CD14-positive monocyte (primary cell): ENCODE results near the gene CHMP4B. TPM values are rescaled to one million over a fixed set of nuclear protein-coding genes. Genes with fewer than 3 reads are reported as not detected.

ENCODE experiments used
- DNase-seq, 3 donors: peaks; one replicate each; pipeline ENCODE4 v3.0.0-alpha.2; 2011 to 2022
- H2AFZ ChIP-seq: 2 replicates; pipeline ENCODE4 v1.6.0; 2012; ENCODE audit warnings: mild to moderate bottlenecking, low read depth, low read length, inconsistent platforms; ENCODE audit not compliant: insufficient read depth, poor library complexity, severe bottlenecking
- H3K27ac ChIP-seq, 2 donors: 1 replicate in 1 of 2; 2 replicates in 1 of 2; pipeline ENCODE4 v1.5.1; 2012 to 2013; ENCODE audit warnings: low read length in 2 of 2, control low read depth in 1 of 2, inconsistent platforms in 1 of 2, low read depth in 1 of 2, mild to moderate bottlenecking in 1 of 2
- H3K27me3 ChIP-seq, 2 donors: one replicate each; pipeline versions ENCODE4 v1.6.0 to v1.6.1; 2011 to 2013; ENCODE audit warnings: low read length in 2 of 2; ENCODE audit not compliant: control insufficient read depth in 2 of 2, insufficient read depth in 2 of 2
- H3K36me3 ChIP-seq, 2 donors: replicated peaks in 1 of 2; 1 replicate in 1 of 2; 2 replicates in 1 of 2; pipeline versions ENCODE4 v1.5.1 to v1.6.1; 2012 to 2013; ENCODE audit warnings: low read length in 2 of 2, control low read depth in 1 of 2, inconsistent platforms in 1 of 2, mild to moderate bottlenecking in 1 of 2; ENCODE audit not compliant: insufficient read depth in 2 of 2, control insufficient read depth in 1 of 2
- H3K4me1 ChIP-seq, 2 donors: 1 replicate in 1 of 2; 2 replicates in 1 of 2; pipeline versions ENCODE4 v1.5.1 to v1.6.1; 2012 to 2013; ENCODE audit warnings: low read length in 2 of 2, control low read depth in 1 of 2, inconsistent platforms in 1 of 2, mild to moderate bottlenecking in 1 of 2, moderate library complexity in 1 of 2; ENCODE audit not compliant: insufficient read depth in 2 of 2, control insufficient read depth in 1 of 2
- H3K4me2 ChIP-seq: replicated peaks from 2 replicates; pipeline ENCODE3; 2012; ENCODE audit warnings: low read length, moderate library complexity, mild to moderate bottlenecking; ENCODE audit not compliant: poor library complexity, severe bottlenecking; ENCODE audit errors: extremely low read depth
- H3K4me3 ChIP-seq, 3 experiments: fragments of 200-600 bp in 1 of 3; sonication (generic) in 1 of 3; replicated peaks in 1 of 3; 1 replicate in 2 of 3; 2 replicates in 1 of 3; pipeline ENCODE4 v1.5.1; 2011 to 2013; ENCODE audit warnings: low read length in 3 of 3, mild to moderate bottlenecking in 3 of 3, control low read depth in 2 of 3, low read depth in 2 of 3, inconsistent platforms in 1 of 3, moderate library complexity in 1 of 3
- H3K79me2 ChIP-seq: 2 replicates; pipeline ENCODE4 v1.6.0; 2012; ENCODE audit warnings: mild to moderate bottlenecking, control low read depth, inconsistent platforms, low read length, moderate library complexity; ENCODE audit not compliant: insufficient read depth
- H3K9ac ChIP-seq: 2 replicates; pipeline ENCODE4 v1.6.0; 2017; ENCODE audit warnings: low read length, mild to moderate bottlenecking; ENCODE audit not compliant: insufficient read depth, poor library complexity, severe bottlenecking
- H3K9me3 ChIP-seq, 2 donors: replicated peaks in 1 of 2; 1 replicate in 1 of 2; 2 replicates in 1 of 2; pipeline versions ENCODE4 v1.5.1 to v1.6.1; 2012 to 2013; ENCODE audit warnings: low read length in 2 of 2, control low read depth in 1 of 2; ENCODE audit not compliant: control insufficient read depth in 1 of 2, insufficient read depth in 1 of 2
- H4K20me1 ChIP-seq: 2 replicates; pipeline ENCODE4 v1.6.0; 2012; ENCODE audit warnings: mild to moderate bottlenecking, low read length, control low read depth, moderate library complexity; ENCODE audit not compliant: insufficient read depth
- H3K27ac Mint-ChIP-seq, 7 donors: one replicate each; pipeline ENCODE4 v1.8.0; 2020; ENCODE audit warnings: mild to moderate bottlenecking in 7 of 7, mixed read lengths in 7 of 7, moderate library complexity in 6 of 7, inconsistent platforms in 2 of 7
- H3K27me3 Mint-ChIP-seq, 3 donors: one replicate each; pipeline ENCODE4 v1.8.0; 2021 to 2022; ENCODE audit warnings: low read depth in 3 of 3, mild to moderate bottlenecking in 3 of 3, mixed read lengths in 3 of 3, moderate library complexity in 3 of 3, inconsistent platforms in 1 of 3
- H3K36me3 Mint-ChIP-seq, 2 donors: one replicate each; pipeline ENCODE4 v1.8.0; 2020; ENCODE audit warnings: mixed read lengths in 2 of 2, inconsistent platforms in 1 of 2, mild to moderate bottlenecking in 1 of 2
- H3K4me1 Mint-ChIP-seq: one replicate; pipeline ENCODE4 v1.8.0; 2020; ENCODE audit warnings: mild to moderate bottlenecking, mixed read lengths
- H3K4me3 Mint-ChIP-seq, 2 donors: one replicate each; pipeline ENCODE4 v1.8.0; 2020; ENCODE audit warnings: mild to moderate bottlenecking in 2 of 2, mixed read lengths in 2 of 2, moderate library complexity in 1 of 2
- H3K9me3 Mint-ChIP-seq, 7 donors: one replicate each; pipeline ENCODE4 v1.8.0; 2020 to 2022; ENCODE audit warnings: mixed read lengths in 7 of 7, mild to moderate bottlenecking in 6 of 7, moderate library complexity in 6 of 7, inconsistent platforms in 2 of 7
- WGBS: methylation state at CpG from one replicate; pipeline ENCODE4 v1.1.5; 2013; ENCODE audit warnings: missing lambda C conversion rate; ENCODE audit not compliant: insufficient coverage; 5-methylcytosine and 5-hydroxymethylcytosine counted together
- intact Hi-C, 2 donors: fragments of 100-400 bp; cut with micrococcal nuclease; formaldehyde crosslinking; loops; one replicate each; pipeline versions ENCODE4 v1.15.0 to v1.15.1; 2023
- polyA plus RNA-seq, 3 donors: library from polyadenylated mRNA; depleted of rRNA in 1 of 3; unstranded in 2 of 3; stranded (reverse) in 1 of 3; fragments of 300-500 nt in 2 of 3; fragments of >200 nt in 1 of 3; fragmentation: Illumina TruSeq in 2 of 3; gene quantifications; 1 replicate in 2 of 3; 2 replicates in 1 of 3; pipeline ENCODE4 v1.2.3, GENCODE V29; 2012 to 2021
- TF ChIP-seq, protein P1 (sequence below): fragments of 200-600 bp; IDR thresholded peaks from one replicate; pipeline ENCODE4 v1.8.0; 2022; ENCODE audit warnings: antibody characterized with exemption, mild to moderate bottlenecking

The CHMP4B gene
- polyA plus RNA-seq, 3 donors = 7.1 to 181 (median 10.0) TPM

DNA sequence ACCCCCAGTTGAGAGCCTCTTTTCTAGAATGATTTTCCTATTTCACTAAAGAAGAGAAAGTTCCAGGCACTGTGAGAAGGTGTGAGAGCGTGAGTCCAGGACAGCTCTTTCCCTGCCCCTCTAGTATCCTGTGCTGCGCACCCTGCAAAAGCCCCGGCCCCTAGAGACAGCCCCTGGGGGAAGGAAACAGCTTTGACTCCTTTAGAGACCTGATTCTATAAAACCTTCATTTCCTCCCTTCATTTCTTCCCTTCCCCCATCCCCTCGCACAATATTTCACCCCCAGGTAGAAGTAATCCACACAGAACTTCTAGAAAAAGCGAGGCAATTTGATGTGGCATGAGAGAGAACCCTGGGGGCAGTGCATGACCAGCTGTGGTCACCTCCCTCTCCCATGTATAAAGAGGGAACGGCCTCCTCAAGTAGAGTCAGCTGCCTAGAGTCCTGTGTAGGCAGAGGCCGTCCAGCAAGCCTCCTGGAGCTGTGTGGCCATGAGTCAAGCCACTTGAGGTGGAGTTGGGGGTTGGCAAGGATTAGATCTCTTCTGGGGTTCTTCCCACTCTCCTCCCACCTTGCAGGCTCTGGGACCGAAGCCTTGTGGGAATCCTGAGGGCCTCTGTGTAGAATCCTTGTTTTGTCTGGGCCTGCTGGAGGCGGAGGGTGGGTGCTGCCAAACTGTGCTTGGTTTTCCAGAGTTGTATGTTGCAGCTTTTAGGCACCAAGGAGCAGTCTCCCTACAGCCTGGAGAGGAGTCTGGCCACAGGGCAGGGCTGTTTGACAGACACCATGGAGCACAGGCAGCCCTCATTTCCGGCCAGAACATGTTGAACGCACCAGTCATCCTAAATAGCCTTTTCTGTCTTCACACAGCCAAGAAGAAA lies 41.7 kb downstream of the CHMP4B start:
- no peaks in the 10 kb centered on the region for H3K9me3 ChIP-seq
- H3K27me3 Mint-ChIP-seq = no peaks in the 10 kb centered on the region
- no peak overlapping the region for H2AFZ ChIP-seq
- no peaks in the 10 kb centered on the region for H3K9me3 Mint-ChIP-seq
- peaks cover 40% of the 10 kb centered on the region for H3K79me2 ChIP-seq
- no peak for DNase-seq
- H3K36me3 ChIP-seq = peaks cover 78 to 97% of the 10 kb centered on the region in 2 donors
- peaks cover 20% of the 10 kb centered on the region for H3K4me1 Mint-ChIP-seq
- H3K27ac Mint-ChIP-seq = peak overlapping the region in 3 of 7 donors; percentile 28 to 52 (median 36)
- peaks cover 5 to 13% of the 10 kb centered on the region in 2 donors for H3K4me1 ChIP-seq
- peaks cover 91 to 94% of the 10 kb centered on the region in 2 donors for H3K36me3 Mint-ChIP-seq
- 97% methylated on average over 5 of the region's 11 CpGs for WGBS
- TF ChIP-seq, protein P1, sequence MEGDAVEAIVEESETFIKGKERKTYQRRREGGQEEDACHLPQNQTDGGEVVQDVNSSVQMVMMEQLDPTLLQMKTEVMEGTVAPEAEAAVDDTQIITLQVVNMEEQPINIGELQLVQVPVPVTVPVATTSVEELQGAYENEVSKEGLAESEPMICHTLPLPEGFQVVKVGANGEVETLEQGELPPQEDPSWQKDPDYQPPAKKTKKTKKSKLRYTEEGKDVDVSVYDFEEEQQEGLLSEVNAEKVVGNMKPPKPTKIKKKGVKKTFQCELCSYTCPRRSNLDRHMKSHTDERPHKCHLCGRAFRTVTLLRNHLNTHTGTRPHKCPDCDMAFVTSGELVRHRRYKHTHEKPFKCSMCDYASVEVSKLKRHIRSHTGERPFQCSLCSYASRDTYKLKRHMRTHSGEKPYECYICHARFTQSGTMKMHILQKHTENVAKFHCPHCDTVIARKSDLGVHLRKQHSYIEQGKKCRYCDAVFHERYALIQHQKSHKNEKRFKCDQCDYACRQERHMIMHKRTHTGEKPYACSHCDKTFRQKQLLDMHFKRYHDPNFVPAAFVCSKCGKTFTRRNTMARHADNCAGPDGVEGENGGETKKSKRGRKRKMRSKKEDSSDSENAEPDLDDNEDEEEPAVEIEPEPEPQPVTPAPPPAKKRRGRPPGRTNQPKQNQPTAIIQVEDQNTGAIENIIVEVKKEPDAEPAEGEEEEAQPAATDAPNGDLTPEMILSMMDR = no peak
- no peak overlapping the region for H3K4me3 ChIP-seq
- H3K4me3 Mint-ChIP-seq = no peak overlapping the region
- no peak overlapping the region for H3K4me2 ChIP-seq
- intact Hi-C loops = no loop called here
- no peak overlapping the region for H3K9ac ChIP-seq
- peaks cover 95% of the 10 kb centered on the region for H4K20me1 ChIP-seq
- peak overlapping the region in 1 of 2 donors; percentile 14 for H3K27ac ChIP-seq
- H3K27me3 ChIP-seq = no peaks in the 10 kb centered on the region

DNA sequence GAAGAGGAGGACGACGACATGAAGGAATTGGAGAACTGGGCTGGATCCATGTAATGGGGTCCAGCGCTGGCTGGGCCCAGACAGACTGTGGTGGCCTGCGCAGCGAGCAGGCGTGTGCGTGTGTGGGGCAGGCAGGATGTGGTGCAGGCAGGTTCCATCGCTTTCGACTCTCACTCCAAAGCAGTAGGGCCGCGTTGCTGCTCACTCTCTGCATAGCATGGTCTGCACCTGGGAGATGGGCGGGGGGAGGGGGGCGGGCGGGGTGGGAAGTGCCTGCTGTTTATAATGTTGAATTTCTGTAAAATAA lies 42.3 kb downstream of the CHMP4B start:
- Mint-ChIP-seq H3K27ac (peak overlapping the region in 1 of 7 donors; percentile 28), H3K27me3 (no peaks in the 10 kb centered on the region), H3K9me3 (no peaks in the 10 kb centered on the region), H3K4me1 (peaks cover 26% of the 10 kb centered on the region), H3K4me3 (no peak overlapping the region), H3K36me3 (peaks cover 89 to 92% of the 10 kb centered on the region in 2 donors)
- Histone ChIP-seq H3K36me3 (peaks cover 72 to 97% of the 10 kb centered on the region in 2 donors), H3K79me2 (peaks cover 34% of the 10 kb centered on the region), H2AFZ (no peak overlapping the region), H3K4me2 (no peak overlapping the region), H3K9ac (no peak overlapping the region), H3K9me3 (no peaks in the 10 kb centered on the region), H3K4me1 (peaks cover 5 to 18% of the 10 kb centered on the region in 2 donors), H3K27ac (peak overlapping the region in 1 of 2 donors; percentile 14), H4K20me1 (peaks cover 95% of the 10 kb centered on the region), H3K27me3 (no peaks in the 10 kb centered on the region), H3K4me3 (no peak overlapping the region)
- DNase-seq = no peak
- WGBS = 100% methylated on average over 6 of the region's 14 CpGs
- intact Hi-C loops = no loop called here
- TF ChIP-seq, protein P1 = no peak
